ENCODE measurements around the gene PAGE1.

DNA sequence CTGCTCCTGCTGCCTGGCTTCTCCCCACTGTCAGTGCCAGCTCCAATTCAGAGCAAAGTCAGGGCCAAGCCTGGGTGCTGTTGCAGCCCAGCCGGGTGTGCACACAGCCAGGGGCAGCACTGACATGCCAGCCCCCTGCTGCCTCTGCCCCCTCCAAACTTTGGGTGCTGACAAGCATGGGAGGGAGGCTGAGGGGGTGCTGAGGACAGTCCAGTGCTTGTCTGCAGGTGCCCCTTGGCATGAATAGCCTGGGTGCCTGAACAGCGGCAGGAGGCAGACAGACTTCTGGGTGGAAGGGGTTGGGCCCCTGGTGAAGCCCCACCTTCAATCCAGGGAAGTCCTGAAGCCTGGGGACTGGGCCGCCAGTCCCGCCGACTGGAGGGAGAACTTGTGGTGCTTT, 31.2 kb upstream of the PAGE1 start:
- no peak for TF ChIP-seq EZH2phosphoT487 (IDR thresholded peaks at IDR 0.05; ENCODE audit: borderline replicate concordance, low read length)
- no peak for TF ChIP-seq EZH2 (IDR thresholded peaks at IDR 0.05; ENCODE audit: low read length, unreplicated experiment)
